T1000 (cell line): ENCODE measurements around the gene TCEA3.

Source experiments
- DNase-seq: peaks from one replicate; lab custom pipeline; 2025; ENCODE audit warnings: mixed read lengths; lab: John Stamatoyannopoulos, UW

The TCEA3 gene

DNA sequence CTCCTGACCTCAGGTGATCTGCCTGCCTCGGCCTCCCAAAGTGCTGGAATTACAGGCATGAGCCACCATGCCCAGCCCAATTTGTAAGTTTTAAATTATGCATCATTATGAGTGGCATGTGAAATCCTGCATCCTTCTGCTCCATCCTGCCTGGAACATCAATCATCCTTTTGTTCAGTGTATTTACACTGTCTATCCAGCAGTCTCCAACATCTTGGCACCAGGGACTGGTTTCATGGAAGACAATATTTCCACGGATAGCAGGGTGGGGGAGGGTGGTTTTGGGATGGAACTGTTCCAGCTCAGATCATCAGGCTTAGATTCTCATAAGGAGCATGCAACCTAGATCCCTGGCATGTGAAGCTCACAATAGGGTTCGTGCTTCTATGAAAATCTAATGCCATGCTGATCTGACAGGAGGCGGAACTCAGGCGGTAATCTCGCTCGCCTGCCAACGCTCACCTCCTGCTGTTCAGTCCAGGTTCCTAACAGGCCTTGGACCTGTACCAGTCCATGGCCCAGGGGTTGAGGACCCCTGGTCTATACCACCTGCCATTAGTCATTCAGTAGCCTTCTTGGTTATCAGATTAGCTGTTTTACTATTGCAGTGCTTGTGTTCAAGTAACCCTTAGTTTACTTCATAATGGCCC is 22.2 kb upstream of the TCEA3 start:
- no peak for DNase-seq

DNA sequence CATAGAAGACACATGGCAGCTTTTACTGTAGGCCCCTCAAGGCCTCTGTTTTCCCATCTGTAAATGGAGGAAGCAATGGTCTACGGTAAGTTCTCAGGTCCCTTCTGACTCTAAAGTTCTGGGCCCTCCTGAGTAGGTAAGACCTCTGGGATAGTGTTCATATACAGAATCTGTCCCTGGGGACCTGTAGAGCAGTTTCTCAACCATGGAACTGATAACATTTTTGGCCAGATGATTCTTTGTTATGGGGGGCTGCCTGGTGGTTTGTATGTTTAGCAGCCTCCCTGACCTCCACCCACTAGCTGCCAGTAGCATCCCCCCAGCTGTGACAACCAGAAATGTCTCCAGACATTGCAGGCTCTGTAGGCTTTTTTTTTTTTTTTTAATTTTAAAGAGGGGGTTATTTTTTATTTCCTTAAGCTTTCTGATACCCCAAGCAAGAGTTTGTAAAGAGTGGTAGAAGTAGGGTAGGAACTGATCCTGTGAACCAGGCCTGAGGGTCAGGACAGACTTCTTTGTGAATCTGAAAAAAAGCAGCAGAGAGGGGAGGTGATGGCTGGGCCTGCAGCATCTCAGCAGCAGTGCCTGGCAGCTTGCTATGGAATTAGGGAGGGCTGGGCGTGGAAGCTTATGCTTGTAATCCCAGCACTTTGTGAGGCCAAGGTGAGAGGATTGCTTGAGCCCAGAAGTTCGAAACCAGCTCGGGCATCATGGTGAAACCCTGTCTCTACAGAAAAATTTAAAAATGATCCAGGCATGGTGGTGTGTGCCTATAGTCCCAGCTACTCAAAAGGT is 20.2 kb upstream of the TCEA3 start:
- DNase-seq, result no peak

DNA sequence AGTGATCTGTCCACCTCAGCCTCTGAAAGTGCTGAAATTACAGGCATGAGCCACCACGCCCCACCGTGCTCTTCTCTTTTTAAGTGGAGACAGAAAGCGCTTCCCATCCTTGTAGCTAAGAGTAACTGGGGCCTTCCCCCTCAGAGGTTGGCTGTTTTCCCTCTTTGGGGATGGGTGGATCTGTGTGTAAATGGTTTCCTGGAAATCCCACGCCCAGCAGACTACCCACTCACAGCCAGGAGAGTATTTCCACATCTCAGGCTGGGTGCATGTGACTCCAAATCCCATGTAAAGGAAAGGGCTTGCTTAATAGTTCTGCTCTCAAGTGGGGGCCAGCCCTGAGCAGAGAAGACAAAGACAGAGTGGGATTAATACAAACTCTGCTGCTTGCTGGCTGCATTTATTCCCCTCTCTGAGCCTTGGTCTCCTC is 19.6 kb upstream of the TCEA3 start:
- DNase-seq, result no peak

DNA sequence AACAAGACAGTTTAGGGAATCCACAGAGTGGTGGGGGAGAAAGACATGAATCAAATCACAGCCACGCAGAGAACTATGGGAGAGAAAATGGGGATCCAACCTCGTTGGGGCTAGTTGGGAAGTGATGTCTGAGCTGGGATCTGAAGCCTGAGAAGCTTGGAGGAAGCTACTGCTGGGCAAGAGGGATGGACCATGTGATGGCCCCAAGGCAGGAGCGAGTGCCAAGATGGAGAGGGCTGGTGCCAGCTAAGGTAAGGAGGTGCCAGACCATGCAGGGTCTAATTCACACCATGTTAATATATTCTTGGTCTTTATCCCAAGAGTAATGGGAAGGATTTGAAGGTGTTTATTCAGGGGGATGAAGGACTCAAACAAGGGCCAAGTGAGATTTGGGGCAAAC is 18.2 kb upstream of the TCEA3 start:
- no peak for DNase-seq

DNA sequence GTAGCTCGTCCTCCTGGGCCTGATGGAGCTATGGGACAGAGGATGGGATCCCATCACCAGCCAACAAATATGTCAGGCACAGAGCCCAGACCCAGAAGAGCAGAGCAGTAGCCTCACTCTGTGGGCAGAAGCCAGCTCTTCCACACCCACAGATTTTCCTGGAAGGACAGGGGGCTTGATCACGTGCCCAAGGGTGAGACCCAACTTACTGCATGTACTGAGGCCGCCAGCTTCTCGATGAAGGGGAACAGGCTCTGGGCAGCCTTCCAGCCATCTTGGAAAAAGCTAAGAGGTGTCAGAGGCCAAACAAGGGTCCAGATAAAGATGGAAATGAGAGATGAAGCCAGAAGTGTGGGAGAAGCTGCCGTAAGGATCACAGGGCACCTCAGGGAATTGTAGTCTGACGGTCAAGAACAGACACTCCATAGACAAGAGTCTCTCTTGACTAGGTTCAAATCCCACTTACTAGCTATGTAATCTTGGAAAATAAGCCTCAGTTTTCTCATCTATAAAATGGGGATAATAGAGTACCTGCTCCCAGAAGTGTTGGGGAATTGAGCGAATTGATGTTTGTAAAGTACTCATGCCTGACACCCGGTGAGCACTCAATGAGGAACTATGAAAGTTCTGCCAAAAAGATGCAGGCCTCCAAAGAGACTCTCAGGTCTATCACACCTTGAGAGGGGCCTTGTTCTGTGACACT is 17.0 kb upstream of the TCEA3 start:
- no peak for DNase-seq

DNA sequence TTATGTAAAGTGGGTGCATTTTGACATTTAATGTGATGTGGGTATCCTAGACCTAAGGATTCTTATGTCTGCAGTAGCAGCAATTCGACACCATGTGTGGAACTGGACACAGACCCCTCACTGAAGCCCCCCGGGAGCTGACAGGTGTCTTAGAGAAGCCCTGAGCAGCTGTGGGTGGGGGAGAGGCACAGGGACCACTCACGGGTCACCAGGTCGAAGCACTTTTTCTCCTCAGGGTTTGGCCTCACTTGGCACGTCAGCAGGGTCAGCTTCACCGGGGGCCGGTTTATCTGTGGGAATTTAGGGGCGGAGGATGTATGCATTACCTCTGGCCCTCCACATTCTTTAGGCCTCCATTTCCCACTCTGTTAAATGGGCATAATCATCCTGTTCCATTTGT is 14.0 kb upstream of the TCEA3 start:
- DNase-seq, result no peak

DNA sequence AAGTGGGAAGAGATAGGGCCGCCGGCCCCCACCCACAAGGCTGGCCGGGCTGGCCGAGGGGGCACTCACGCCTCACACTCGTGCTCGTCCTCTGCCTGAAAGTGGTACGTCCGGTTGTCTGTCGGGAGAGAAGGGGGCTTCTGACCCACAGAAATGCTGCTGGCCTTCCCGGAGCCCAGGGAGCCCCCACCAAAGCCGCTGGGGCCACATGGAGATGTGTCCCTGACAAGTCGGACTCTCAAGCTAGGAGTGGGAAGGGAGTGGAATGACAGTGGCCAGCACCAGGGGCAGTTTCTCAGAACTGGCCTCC is 12.8 kb upstream of the TCEA3 start:
- no peak for DNase-seq

DNA sequence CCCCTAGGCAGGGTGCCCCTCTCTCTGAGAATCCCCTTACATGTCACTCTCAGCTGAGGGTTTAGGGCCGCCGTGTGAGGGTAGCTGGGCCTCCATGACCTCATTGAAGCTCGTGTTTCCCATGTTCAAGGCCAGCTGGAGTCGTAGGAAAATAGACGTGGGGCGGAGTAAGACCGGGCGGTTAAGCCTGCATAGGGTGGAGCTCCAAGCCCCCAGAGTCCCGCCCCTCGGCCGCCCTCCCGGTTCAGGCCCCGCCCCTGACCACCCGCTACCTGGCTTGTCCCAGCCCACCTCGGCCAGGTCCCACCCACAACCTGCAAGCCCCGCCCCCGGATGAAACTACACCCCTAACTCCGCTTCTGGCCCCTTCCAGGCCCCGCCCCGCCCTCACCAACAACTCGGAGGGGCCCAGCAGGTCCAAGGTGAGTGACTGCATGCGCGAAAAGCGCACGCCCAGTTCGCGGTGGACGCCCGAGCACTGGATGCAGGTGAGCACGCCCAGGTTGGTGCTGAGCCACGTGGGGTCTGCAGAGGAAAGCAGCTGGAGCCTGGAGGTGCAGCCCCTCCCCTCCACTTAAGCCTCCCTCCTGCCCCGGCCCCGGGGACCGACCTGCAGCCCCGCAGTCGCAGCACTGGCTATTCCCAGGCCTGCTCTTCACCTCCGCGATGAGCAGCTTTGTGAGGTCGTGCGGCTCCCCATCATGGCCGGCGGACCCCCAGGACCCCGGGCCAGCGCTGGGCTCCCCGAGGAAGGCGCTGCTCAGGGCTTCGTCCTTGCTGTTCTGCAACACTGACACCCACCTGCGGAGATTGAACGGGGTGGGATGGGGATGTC is 12.2 kb upstream of the TCEA3 start:
- DNase-seq, result no peak

DNA sequence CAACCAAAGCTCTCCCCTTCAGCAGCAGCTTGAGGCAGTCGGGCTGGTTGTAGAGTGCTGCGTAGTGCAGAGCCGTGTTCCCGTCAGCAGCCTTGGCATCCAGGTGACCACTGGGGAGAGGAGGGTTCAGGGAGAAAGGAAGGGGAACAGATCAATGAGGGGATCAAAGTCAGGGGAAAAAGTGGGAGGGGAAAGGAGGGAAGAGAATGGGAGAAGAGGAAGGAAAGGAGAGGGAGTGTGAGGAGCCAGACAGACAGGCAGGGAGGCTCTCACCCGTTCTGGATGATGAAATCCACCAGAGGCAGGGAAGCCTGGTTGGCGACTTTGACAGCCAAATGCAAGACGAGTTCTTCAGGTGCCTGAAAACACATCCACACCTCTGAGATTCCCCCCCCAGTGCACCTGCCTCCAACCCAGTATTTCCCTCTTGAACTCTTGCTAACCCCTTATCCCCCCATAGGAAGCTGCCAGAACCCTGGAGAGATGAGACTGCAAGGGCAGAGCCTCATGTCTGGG is 9.8 kb upstream of the TCEA3 start:
- no peak for DNase-seq

DNA sequence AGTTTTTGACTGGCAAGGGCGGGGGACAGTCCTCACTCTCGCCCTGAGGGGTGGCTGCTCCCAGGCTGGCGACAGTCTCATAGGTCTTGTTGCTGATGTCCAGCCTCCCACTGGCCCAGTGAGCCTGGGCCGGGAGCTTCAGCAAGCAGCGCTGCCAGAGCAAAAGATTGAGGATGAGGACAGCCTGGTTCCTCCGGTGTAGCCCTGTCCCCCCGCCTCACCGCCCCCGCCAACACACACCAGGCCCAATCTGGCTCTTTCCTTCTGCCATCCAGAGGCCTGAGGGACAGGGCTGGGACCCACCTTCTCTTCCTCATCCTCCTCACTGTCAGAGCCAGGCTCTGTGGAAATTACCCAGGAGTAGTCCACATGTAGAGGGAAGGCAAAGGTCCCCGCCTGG is 8.6 kb upstream of the TCEA3 start:
- DNase-seq, result no peak

DNA sequence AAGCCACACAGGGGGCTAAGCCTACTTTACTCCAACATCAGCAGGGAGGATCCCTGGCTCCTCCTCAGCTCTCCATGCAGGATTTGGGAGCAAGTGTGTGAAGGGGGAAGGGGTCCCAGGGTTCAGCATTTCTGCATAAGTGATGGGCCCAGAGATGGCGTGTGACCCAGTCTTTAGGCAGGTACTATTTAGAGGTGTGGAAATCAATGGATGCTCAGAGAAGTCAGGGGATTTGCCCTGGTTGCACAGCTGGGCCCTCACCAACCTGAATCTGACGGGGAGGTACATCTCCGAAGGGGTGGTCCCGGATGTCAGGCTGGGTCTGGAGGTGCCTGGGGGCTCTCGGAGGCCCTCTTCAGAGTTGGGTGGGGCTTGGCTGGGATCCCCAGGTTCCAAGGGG is 6.9 kb upstream of the TCEA3 start:
- DNase-seq, result no peak

DNA sequence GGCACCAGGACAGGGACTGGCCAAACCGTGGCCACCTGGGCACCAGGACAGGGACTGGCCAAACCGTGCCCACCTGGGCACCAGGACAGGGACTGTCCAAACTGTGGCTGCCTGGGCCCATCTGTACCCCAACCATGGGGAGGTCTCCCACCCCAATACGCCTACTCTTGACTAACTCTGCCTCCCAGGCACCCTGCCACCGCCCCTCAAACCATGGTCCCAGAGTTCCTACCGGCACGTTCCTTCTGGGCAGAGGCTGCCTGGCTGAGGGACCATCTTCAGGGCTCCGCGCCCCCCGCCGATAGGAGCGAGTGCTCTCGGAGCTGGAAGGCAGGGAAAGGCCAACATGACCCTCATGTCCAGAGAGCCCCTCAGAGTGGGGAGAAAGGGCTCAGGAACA is 6.3 kb upstream of the TCEA3 start:
- DNase-seq, result no peak

DNA sequence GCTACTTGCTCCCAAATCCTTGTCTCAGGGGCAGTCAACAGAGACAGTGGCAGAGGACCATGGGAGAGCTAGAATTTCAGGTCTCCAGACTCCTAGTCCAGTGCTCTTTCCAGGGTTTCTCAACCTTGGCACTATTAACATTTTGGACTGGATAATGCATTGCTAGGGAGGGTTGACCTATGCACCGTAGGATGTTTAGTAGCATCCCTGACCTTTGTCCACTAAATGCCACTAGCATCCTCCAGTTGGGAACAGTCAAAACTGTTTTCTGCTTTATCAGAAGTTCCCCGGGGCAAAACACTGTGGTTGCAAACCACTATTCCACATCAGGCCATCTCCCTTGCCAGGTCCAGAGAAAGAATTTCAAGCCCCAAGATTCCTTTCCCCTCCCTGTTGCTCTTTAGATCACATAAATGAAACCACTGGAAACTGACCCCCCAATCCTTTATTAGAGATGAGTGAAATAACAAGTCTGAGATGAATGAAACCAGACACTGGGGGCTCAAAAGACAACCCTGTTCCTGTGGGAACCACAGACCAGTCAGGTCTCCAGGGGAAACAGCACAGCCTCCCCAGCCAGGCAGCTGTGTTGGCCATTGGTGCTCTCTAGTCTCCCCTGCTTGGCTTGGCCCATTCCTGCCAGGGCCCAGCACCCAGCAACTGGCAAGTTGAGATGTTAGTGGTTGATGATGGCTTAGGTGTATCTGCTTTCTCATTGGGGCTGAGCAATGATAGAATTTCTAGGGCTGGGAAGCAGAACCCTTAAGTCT is 3.8 kb upstream of the TCEA3 start:
- no peak for DNase-seq

DNA sequence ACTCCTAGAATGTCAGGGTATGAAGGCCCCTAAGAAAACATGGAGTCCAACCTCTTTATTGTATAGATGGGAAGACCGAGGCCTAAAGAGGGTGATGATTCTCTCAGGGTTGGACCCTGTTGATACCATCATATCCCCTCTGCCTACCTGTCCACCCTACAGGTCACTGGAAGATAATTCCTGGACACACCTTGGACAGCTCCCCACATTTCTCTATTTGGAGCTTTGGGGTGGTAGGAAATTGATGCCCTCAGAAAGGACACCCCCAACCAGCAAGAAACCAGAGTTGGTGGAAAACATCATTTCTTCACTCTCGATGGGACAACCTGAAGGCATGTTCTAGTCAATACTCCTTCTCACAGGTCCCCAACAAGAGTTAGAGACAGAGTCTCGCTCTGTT is 3.0 kb upstream of the TCEA3 start:
- DNase-seq, result no peak

DNA sequence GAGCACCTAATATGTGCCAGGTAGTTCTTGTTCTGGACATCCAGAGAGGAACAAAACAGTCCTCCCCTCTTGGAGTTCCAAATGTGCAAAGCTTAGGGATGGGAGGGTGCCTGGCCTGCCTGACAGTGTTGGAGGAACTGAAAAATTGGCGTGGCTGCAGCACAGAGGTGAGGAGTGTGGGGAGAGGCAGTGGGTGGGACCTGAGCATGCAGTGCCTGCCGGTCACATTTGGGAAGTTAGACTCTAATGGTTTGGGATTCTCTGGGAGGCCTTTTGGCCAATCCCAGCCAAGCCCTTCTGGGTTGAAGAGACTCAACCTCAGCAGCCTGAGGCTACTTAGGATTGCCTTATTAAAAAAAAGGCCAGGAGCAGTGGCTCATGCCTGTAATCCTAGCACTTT is 2.3 kb upstream of the TCEA3 start:
- DNase-seq, result no peak

DNA sequence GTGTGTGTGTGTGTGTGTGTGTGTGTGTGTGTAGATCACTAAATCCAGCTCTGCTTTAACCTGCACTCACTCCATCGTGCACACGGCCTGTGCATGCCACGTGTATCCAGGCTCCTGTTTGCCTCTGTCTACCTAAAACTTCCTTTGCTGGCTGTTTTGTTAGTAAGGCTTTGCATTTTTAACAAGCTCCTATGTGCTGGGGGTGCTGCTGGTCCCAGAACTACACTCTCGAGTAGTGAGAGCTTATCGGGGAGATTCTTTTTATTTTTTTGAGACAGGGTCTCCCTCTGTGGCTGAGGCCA is 596 bp upstream of the TCEA3 start:
- no peak for DNase-seq

DNA sequence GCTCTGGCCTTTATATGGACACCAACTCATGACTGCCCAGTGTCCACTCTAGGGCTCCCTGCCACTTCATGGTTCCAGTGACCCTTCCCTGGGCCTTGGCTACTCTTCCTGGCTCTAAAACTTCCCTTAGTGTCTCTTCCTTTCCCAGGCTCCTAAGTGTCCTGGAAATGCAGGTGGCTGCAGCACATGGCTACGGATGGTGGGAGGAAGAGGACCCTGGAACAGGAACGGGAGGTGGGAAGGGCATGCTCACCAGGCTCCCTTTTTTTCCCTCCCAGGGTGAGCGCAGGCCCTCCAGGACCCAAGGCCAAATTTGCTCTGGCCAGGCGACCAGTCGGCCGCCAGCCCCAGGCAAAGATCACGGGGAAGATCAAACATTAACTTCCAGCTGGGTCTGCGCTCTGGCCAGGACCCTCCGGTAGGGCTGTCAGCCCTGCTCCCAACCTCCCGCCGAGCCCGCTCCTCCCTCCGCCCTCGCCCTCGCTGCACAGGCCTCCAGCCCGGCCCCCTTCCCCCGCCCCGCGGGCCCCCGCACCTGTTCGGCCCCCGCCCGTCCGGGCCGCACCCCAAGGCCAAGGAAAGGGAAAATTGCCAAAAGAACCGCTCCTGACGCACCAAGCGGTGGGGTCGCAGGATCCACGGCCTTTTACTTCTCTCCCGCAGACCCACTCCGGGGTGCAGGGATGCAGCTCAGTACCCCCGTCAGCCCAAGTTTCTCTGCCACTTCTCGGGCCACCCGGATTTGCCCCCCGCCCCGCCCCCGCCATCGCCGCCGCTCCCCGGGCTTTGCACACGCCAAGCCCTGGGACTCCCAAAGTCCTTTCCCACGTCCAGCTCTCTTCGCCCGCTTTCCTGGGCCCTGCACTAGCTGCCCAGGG is 894 bp downstream of the TCEA3 start:
- no peak for DNase-seq

DNA sequence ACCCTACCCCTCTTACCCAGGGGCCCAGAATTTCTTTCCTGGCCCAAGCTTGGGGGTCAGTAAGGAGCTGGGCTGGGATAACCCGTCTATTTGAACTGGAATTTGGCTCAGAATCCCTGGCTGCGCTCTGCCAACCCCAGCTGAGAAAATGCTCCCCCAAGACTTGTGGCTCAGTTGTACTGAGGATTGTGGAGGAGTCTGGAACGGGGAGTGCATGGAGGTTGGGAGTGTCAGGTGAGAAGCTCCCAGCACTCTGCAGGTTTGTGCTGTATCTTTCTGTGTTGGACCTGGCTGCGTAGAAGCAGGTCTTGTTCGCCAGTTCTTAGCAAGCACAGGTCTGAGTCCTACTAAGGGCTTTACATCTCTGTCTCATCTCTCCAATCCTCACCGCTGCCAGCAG is 1.6 kb downstream of the TCEA3 start:
- no peak for DNase-seq

DNA sequence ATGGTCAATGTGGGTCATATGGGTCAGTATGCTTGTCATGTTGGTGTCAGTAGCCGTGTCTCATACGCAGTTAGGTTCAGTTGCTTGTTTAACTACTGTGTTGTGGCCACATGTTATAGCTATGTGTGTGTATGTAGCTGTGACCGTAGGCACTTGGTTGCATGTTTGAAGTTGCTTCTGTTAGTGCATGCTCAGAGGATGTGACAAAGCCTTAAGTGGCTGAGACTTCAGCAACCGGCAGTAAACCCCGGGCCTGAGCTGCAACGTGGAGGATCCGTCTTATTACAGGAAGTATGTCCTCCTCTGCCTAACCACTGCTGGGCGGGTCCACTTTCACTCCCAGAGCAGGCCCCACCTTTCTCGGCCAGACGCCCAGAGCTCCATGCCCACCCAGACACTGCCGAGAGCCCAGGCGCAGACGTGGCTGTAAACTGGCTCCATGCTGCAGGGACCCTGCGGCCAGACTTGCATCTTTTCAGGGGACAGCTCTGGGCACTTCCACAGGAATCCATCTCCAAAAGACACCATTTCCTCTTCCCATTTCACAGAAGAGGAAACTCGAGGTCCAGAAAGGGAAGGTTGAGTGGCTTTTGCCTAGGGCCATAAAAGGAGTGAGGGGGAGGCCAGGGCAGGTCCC is 2.2 kb downstream of the TCEA3 start:
- peak; percentile 18 for DNase-seq

DNA sequence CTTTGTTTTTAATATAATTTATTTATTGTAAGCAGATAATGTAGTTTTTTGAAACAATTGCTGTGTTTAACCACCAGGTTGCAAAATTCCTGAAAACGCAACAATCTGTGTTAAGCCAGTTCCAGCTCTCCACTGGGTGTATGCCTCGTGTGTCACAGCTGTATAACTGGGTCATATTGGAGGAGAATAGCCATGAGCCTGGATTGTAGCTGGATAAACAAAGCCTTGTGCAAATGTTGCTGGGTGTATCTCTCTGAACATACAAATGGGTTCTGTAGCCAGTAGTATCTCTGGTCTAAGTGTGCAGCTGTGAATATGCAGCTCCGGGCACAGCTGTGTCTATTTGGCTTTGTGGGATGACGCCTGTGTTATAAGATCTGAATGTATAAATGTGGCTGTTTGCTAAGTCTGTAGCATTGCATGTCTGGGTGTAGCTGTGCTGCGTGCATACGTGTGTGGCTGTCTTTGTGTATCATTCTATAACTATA is 2.8 kb downstream of the TCEA3 start:
- DNase-seq, result no peak
